Fibroblast of lung (primary cell): Measurements from ENCODE around the gene SRSF2. TPM values are rescaled to one million over a fixed set of nuclear protein-coding genes. Genes with fewer than 3 reads are reported as not detected.
A peak's percentile ranks its signal among the peaks of the same experiment; 100 is the strongest.

ENCODE experiments used
- DNase-seq, 2 donors: peaks; one replicate each; pipeline versions ENCODE4 v3.0.0 to v3.0.0-alpha.2; 2010; ENCODE audit warnings: low read depth in 2 of 2
- H2AFZ ChIP-seq: 2 replicates; pipeline ENCODE4 v1.5.1; 2012; ENCODE audit warnings: low read length, control low read depth, inconsistent platforms
- H3K27ac ChIP-seq: 2 replicates; pipeline ENCODE4 v1.5.1; 2011; ENCODE audit warnings: low read length, control low read depth; ENCODE audit not compliant: insufficient read depth
- H3K27me3 ChIP-seq: 2 replicates; pipeline ENCODE4 v1.5.1; 2011; ENCODE audit warnings: mild to moderate bottlenecking, low read length; ENCODE audit not compliant: control insufficient read depth, insufficient read depth
- H3K36me3 ChIP-seq: 2 replicates; pipeline ENCODE4 v1.5.1; 2011; ENCODE audit warnings: low read length; ENCODE audit not compliant: control insufficient read depth, insufficient read depth
- H3K4me1 ChIP-seq: 2 replicates; pipeline ENCODE4 v1.5.1; 2011; ENCODE audit warnings: low read length; ENCODE audit not compliant: control insufficient read depth, insufficient read depth; ENCODE audit errors: extremely low read depth
- H3K4me2 ChIP-seq: 2 replicates; pipeline ENCODE4 v1.5.1; 2011; ENCODE audit warnings: low read length, control low read depth; ENCODE audit not compliant: insufficient read depth; ENCODE audit errors: extremely low read depth
- H3K4me3 ChIP-seq, 4 experiments: fragments of 200-600 bp in 1 of 4; sonication (generic) in 1 of 4; replicated peaks in 1 of 4; 2 replicates each; pipeline ENCODE4 v1.5.1; 2011 to 2016; ENCODE audit warnings: low read length in 4 of 4, low read depth in 3 of 4, mild to moderate bottlenecking in 3 of 4, control low read depth in 2 of 4, inconsistent platforms in 1 of 4, mixed read lengths in 1 of 4; ENCODE audit not compliant: insufficient read depth in 1 of 4; ENCODE audit errors: control extremely low read depth in 1 of 4
- H3K79me2 ChIP-seq: 2 replicates; pipeline ENCODE4 v1.5.1; 2012; ENCODE audit warnings: mild to moderate bottlenecking, low read length, inconsistent platforms; ENCODE audit not compliant: control insufficient read depth, insufficient read depth
- H3K9ac ChIP-seq: 2 replicates; pipeline ENCODE4 v1.5.1; 2011; ENCODE audit warnings: mild to moderate bottlenecking, low read length, control low read depth; ENCODE audit not compliant: insufficient read depth
- H3K9me3 ChIP-seq: 2 replicates; pipeline ENCODE4 v1.5.1; 2012; ENCODE audit warnings: low read depth, low read length; ENCODE audit not compliant: control insufficient read depth, insufficient read depth
- H4K20me1 ChIP-seq: 2 replicates; pipeline ENCODE4 v1.5.1; 2011; ENCODE audit warnings: low read length; ENCODE audit not compliant: control insufficient read depth, insufficient read depth; ENCODE audit errors: extremely low read depth
- EZH2 ChIP-seq: IDR thresholded peaks from 2 replicates; pipeline ENCODE4 v1.5.1; 2012; ENCODE audit warnings: low read length, control low read depth, mild to moderate bottlenecking; ENCODE audit errors: missing control alignments
- polyA plus RNA-seq, 2 donors: library from polyadenylated mRNA; depleted of rRNA in 1 of 2; stranded (reverse) in 1 of 2; unstranded in 1 of 2; fragments of >200 nt; gene quantifications; 2 replicates each; pipeline ENCODE4 v1.2.1, GENCODE V29; 2011 to 2012; ENCODE audit warnings: missing spikeins in 1 of 2
- total RNA-seq: library from RNA; depleted of rRNA; stranded (reverse); fragments of >200 nt; gene quantifications from 2 replicates; pipeline ENCODE4 v1.2.1, GENCODE V29; 2014
- TF ChIP-seq, protein P1 (sequence below), 2 donors: IDR thresholded peaks in 1 of 2; conservative IDR thresholded peaks in 1 of 2; 1 replicate in 1 of 2; 2 replicates in 1 of 2; pipeline ENCODE4 v1.5.1; 2011 to 2012; ENCODE audit warnings: low read length in 2 of 2, control low read depth in 1 of 2, inconsistent platforms in 1 of 2, low read depth in 1 of 2, mild to moderate bottlenecking in 1 of 2

SRSF2 gene
- total and polyA plus RNA-seq, 2 donors (not counting 1 experiment from before 2014, with no cell fraction given) = 77.5 to 203 TPM

DNA sequence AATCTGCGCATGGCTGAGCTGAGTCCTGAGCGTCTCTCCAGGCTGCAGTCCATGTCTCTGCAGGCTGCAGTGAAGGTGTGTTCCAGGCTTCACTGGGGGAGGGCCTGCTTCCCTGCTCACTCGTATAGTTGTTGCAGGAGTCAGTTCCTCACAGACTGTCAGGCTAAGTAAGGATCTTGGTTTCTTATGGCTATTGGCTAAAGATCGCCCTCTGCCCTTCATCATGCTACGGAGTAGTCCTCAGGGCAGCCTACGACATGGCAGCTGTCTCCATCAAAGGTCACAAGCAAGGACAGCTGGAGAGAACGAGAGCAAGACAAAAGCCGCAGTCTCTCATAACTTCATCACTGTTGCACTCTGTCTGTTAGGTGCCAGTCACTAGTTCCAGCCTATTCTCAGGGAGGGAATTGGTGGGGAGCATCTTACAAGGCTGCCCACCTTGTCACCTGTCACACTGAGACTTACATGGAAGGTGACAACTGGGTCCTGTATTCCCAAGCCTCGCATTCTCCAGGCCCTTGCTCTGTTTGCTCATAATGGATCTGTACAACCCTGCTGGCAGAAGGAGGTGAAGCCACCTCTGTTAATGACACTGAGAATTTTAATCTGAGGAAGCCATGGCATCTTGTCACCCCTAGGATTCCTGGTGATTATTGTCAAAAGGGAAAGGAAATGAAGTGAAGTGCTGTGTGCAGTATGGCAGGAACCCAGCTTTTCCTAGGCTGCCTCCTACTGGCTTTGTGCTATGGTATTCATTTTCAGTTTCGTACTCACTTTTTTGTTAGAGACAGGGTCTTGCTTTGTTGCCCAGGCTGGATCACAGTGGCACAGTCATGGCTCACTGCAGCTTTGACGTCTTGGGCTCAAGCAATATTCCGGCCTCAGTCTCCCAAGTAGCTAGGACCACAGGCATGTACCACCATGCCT is 44.2 kb upstream of the SRSF2 start:
- no peak overlapping the region for H3K4me2 ChIP-seq
- H3K9me3 ChIP-seq = no peaks in the 10 kb centered on the region
- no peak overlapping the region for H2AFZ ChIP-seq
- H3K4me1 ChIP-seq = no peaks in the 10 kb centered on the region
- no peak overlapping the region for H3K9ac ChIP-seq
- no peak overlapping the region for H3K27ac ChIP-seq
- no peaks in the 10 kb centered on the region for H4K20me1 ChIP-seq
- H3K36me3 ChIP-seq = peaks cover 2% of the 10 kb centered on the region
- no peak for DNase-seq
- H3K27me3 ChIP-seq = no peaks in the 10 kb centered on the region
- H3K4me3 ChIP-seq = no peak overlapping the region
- TF ChIP-seq, protein P1, sequence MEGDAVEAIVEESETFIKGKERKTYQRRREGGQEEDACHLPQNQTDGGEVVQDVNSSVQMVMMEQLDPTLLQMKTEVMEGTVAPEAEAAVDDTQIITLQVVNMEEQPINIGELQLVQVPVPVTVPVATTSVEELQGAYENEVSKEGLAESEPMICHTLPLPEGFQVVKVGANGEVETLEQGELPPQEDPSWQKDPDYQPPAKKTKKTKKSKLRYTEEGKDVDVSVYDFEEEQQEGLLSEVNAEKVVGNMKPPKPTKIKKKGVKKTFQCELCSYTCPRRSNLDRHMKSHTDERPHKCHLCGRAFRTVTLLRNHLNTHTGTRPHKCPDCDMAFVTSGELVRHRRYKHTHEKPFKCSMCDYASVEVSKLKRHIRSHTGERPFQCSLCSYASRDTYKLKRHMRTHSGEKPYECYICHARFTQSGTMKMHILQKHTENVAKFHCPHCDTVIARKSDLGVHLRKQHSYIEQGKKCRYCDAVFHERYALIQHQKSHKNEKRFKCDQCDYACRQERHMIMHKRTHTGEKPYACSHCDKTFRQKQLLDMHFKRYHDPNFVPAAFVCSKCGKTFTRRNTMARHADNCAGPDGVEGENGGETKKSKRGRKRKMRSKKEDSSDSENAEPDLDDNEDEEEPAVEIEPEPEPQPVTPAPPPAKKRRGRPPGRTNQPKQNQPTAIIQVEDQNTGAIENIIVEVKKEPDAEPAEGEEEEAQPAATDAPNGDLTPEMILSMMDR (conservative IDR thresholded peaks at IDR 0.05 in 1 of 2, IDR thresholded peaks at IDR 0.05 in 1 of 2; ENCODE audit: low read depth in 1 of 2, low read length in 2 of 2) = no peak
- no peak for TF ChIP-seq EZH2
- no peaks in the 10 kb centered on the region for H3K79me2 ChIP-seq

DNA sequence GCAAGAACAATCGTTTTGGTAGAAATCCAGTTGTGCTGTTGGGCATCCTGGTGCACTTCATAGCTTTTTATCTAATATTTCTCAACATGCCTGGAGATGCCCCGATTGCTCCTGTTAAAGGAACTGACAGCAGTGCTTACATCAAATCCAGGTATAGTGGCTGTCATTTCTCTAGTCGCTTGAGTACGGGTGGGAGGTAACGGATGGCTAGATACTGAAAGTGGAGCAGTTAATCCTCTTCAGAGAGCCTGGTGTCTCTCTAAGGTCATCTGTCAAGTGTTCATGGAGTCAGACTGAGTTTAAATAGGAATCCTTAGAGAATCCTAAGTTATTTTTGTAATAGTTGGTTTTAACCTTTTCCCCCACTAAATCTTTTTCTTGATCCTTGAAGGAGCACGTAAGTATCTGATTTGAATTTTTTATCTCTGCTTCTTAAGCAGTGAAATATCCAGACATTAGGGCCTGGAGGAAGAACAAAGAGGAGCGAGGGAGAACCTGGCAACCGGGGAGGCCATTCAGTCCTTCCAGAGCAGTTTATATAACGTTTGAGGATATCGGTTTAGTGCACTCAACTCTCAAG is 38.0 kb upstream of the SRSF2 start:
- TF ChIP-seq, protein P1 (conservative IDR thresholded peaks at IDR 0.05 in 1 of 2, IDR thresholded peaks at IDR 0.05 in 1 of 2; ENCODE audit: low read depth in 1 of 2, low read length in 2 of 2) = no peak
- TF ChIP-seq EZH2 = no peak
- Histone ChIP-seq H3K9ac (no peak overlapping the region), H3K36me3 (peaks cover 2% of the 10 kb centered on the region), H3K4me3 (no peak overlapping the region), H2AFZ (no peak overlapping the region), H4K20me1 (no peaks in the 10 kb centered on the region), H3K79me2 (no peaks in the 10 kb centered on the region), H3K27ac (no peak overlapping the region), H3K9me3 (no peaks in the 10 kb centered on the region), H3K27me3 (no peaks in the 10 kb centered on the region), H3K4me1 (peaks cover 2% of the 10 kb centered on the region), H3K4me2 (no peak overlapping the region)
- no peak for DNase-seq

DNA sequence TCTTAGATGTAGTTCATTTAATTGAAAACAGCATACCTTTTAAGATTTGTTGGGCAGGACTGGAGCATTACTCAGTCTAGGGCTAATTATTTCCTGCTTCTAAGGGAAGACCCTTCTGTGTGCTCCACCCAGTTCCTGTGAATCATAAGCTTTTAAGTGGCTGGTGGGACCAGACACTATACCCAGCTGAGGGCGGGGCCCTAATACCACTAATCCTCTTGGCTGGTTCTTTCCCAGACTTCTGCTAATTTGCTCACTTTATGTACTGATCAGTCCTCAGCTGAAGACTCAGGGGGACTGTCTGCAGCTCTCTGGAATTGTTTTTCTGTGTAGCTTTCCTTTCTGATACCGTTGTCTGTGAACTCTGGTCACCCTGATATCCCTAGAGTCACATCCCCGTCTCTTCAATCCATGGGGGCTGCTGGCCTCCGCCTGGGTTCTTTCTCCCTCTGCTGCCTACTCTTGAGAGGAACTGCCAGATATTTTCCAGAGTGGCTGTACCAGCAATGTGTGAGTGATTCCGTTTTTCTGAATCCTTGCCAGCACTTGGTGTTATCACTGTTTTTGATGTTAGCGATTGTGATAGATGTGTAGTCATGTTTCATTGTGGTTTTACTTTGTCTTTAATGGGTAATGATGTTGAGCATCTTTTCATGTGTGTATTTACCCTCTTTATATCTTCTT is 35.9 kb upstream of the SRSF2 start:
- no peaks in the 10 kb centered on the region for H3K36me3 ChIP-seq
- peak overlapping the region; percentile 13 for H3K27ac ChIP-seq
- DNase-seq = peak; percentile 62 to 91
- no peaks in the 10 kb centered on the region for H3K79me2 ChIP-seq
- no peak overlapping the region for H2AFZ ChIP-seq
- no peak overlapping the region for H3K9ac ChIP-seq
- peak overlapping the region; percentile 60 for H3K4me2 ChIP-seq
- peaks cover 2% of the 10 kb centered on the region for H3K4me1 ChIP-seq
- no peak for TF ChIP-seq EZH2
- TF ChIP-seq, protein P1 (conservative IDR thresholded peaks at IDR 0.05 in 1 of 2, IDR thresholded peaks at IDR 0.05 in 1 of 2; ENCODE audit: low read depth in 1 of 2, low read length in 2 of 2) = no peak
- H4K20me1 ChIP-seq = no peaks in the 10 kb centered on the region
- no peak overlapping the region for H3K4me3 ChIP-seq
- no peaks in the 10 kb centered on the region for H3K9me3 ChIP-seq
- H3K27me3 ChIP-seq = no peaks in the 10 kb centered on the region
